HG03342 (cell line): ENCODE measurements around the gene KCNMA1.
"Not testable (repeated sequence)": the region's sequence is repeated elsewhere in the genome, so short reads cannot be mapped to it uniquely, and the experiment has no call there.

ENCODE experiments used
- ATAC-seq: cut with Tn5 transposase; IDR thresholded peaks from one replicate; pipeline ENCODE4 v1.9.1; 2021; ENCODE audit warnings: mild to moderate bottlenecking, moderate library complexity; ENCODE audit not compliant: unreplicated experiment

Gene KCNMA1

GRCh38 chr10:77539147-77539935, 98.3 kb downstream of the KCNMA1 start:
- ATAC-seq, result no peak

- ATAC-seq, result no peak
Measured at GRCh38 chr10:77537720-77538373, 99.8 kb downstream of the KCNMA1 start.

- no peak for ATAC-seq
Measured at GRCh38 chr10:77537071-77537470, 100.5 kb downstream of the KCNMA1 start.

- no peak for ATAC-seq
Measured at GRCh38 chr10:77533887-77534278, 103.7 kb downstream of the KCNMA1 start.

GRCh38 chr10:77533146-77533886, 104.3 kb downstream of the KCNMA1 start:
- ATAC-seq, result no peak

- ATAC-seq, result no peak
Measured at GRCh38 chr10:77532068-77532467, 105.5 kb downstream of the KCNMA1 start.

- no peak for ATAC-seq
Measured at GRCh38 chr10:77531441-77532001, 106.1 kb downstream of the KCNMA1 start.

- ATAC-seq, result no peak
Measured at GRCh38 chr10:77530011-77530410, 107.6 kb downstream of the KCNMA1 start.

GRCh38 chr10:77529050-77529576, 108.5 kb downstream of the KCNMA1 start:
- ATAC-seq, result no peak

GRCh38 chr10:77527839-77528238, 109.8 kb downstream of the KCNMA1 start:
- no peak for ATAC-seq

- no peak for ATAC-seq
Measured at GRCh38 chr10:77526868-77527617, 110.6 kb downstream of the KCNMA1 start.

GRCh38 chr10:77524281-77524711, 113.3 kb downstream of the KCNMA1 start:
- no peak for ATAC-seq

GRCh38 chr10:77522268-77522809, 115.3 kb downstream of the KCNMA1 start:
- no peak for ATAC-seq

- no peak for ATAC-seq
Measured at GRCh38 chr10:77520995-77521394, 116.6 kb downstream of the KCNMA1 start.

- ATAC-seq, result no peak
Measured at GRCh38 chr10:77520290-77520689, 117.3 kb downstream of the KCNMA1 start.

GRCh38 chr10:77519791-77520190, 117.8 kb downstream of the KCNMA1 start:
- ATAC-seq, result not testable (repeated sequence)

GRCh38 chr10:77518910-77519274, 118.7 kb downstream of the KCNMA1 start:
- no peak for ATAC-seq

- no peak for ATAC-seq
Measured at GRCh38 chr10:77518241-77518909, 119.2 kb downstream of the KCNMA1 start.

GRCh38 chr10:77516575-77516974, 121.0 kb downstream of the KCNMA1 start:
- ATAC-seq, result no peak

- no peak for ATAC-seq
Measured at GRCh38 chr10:77514870-77515269, 122.7 kb downstream of the KCNMA1 start.
